Measurements from ENCODE around the gene ATG7. TPM values are rescaled to one million over a fixed set of nuclear protein-coding genes. Genes with fewer than 3 reads are reported as not detected.
A peak's percentile ranks its signal among the peaks of the same experiment; 100 is the strongest.

The ATG7 gene
- total and polyA plus RNA-seq, 2 donors from 2014 or later = 15.3 to 54.9 TPM

- Histone ChIP-seq H3K9ac (ENCODE audit: low read length in 3 of 3) (no peak overlapping the region), H3K36me3 (ENCODE audit: control insufficient read depth in 2 of 3, insufficient read depth in 3 of 3, low read length in 3 of 3) (peaks cover 0 to 9% (median 0%) of the 10 kb centered on the region in 3 donors), H3K4me1 (ENCODE audit: control insufficient read depth in 2 of 3, insufficient read depth in 2 of 3, low read depth in 1 of 3, low read length in 3 of 3) (peaks cover 0 to 18% (median 3%) of the 10 kb centered on the region in 3 donors), H3K4me3 (ENCODE audit: low read length in 3 of 3) (no peak overlapping the region), H3K27ac (ENCODE audit: low read depth in 2 of 2, low read length in 2 of 2) (peak overlapping the region in 1 of 2 donors; percentile 17), H3K27me3 (ENCODE audit: control insufficient read depth, insufficient read depth, low read length) (no peaks in the 10 kb centered on the region), H3K9me3 (ENCODE audit: control insufficient read depth in 2 of 3, insufficient read depth in 1 of 3, low read length in 3 of 3) (no peaks in the 10 kb centered on the region)
- intact Hi-C loops (cut with DNase I) = no loop called here
- no peak for FAIRE-seq
- DNase-seq = peak in 2 of 5 donors; percentile 65 to 79
- TF ChIP-seq CTCF (IDR thresholded peaks at IDR 0.05; ENCODE audit: borderline replicate concordance, extremely low read depth, insufficient read depth) = no peak
Measured at GRCh38 chr3:11553436-11554235, 281.4 kb downstream of the ATG7 start.

- FAIRE-seq (no peak), DNase-seq (no peak)
- intact Hi-C loops (cut with DNase I) = no loop called here
- H3K36me3 ChIP-seq (ENCODE audit: control insufficient read depth in 2 of 3, insufficient read depth in 3 of 3, low read length in 3 of 3) = peaks cover 0 to 9% (median 0%) of the 10 kb centered on the region in 3 donors
- peaks cover 0 to 18% (median 3%) of the 10 kb centered on the region in 3 donors for H3K4me1 ChIP-seq (ENCODE audit: control insufficient read depth in 2 of 3, insufficient read depth in 2 of 3, low read depth in 1 of 3, low read length in 3 of 3)
- no peaks in the 10 kb centered on the region for H3K9me3 ChIP-seq (ENCODE audit: control insufficient read depth in 2 of 3, insufficient read depth in 1 of 3, low read length in 3 of 3)
- no peak overlapping the region for H3K9ac ChIP-seq (ENCODE audit: low read length in 3 of 3)
- no peak overlapping the region for H3K4me3 ChIP-seq (ENCODE audit: low read length in 3 of 3)
- H3K27ac ChIP-seq (ENCODE audit: low read depth in 2 of 2, low read length in 2 of 2) = peak overlapping the region in 1 of 2 donors; percentile 17
- H3K27me3 ChIP-seq (ENCODE audit: control insufficient read depth, insufficient read depth, low read length) = no peaks in the 10 kb centered on the region
- TF ChIP-seq CTCF (IDR thresholded peaks at IDR 0.05; ENCODE audit: borderline replicate concordance, extremely low read depth, insufficient read depth) = no peak
Measured at GRCh38 chr3:11554236-11554610, 282.0 kb downstream of the ATG7 start.

- H3K9ac ChIP-seq (ENCODE audit: low read length in 3 of 3) = no peak overlapping the region
- no peak overlapping the region for H3K27ac ChIP-seq (ENCODE audit: low read depth in 2 of 2, low read length in 2 of 2)
- FAIRE-seq (no peak), DNase-seq (peak in 1 of 5 donors; percentile 57)
- no peak overlapping the region for H3K4me3 ChIP-seq (ENCODE audit: low read length in 3 of 3)
- H3K4me1 ChIP-seq (ENCODE audit: control insufficient read depth in 2 of 3, insufficient read depth in 2 of 3, low read depth in 1 of 3, low read length in 3 of 3) = peaks cover 0 to 18% (median 3%) of the 10 kb centered on the region in 3 donors
- TF ChIP-seq CTCF (IDR thresholded peaks at IDR 0.05; ENCODE audit: borderline replicate concordance, extremely low read depth, insufficient read depth) = no peak
- H3K36me3 ChIP-seq (ENCODE audit: control insufficient read depth in 2 of 3, insufficient read depth in 3 of 3, low read length in 3 of 3) = peaks cover 0 to 9% (median 0%) of the 10 kb centered on the region in 3 donors
- H3K9me3 ChIP-seq (ENCODE audit: control insufficient read depth in 2 of 3, insufficient read depth in 1 of 3, low read length in 3 of 3) = no peaks in the 10 kb centered on the region
- no peaks in the 10 kb centered on the region for H3K27me3 ChIP-seq (ENCODE audit: control insufficient read depth, insufficient read depth, low read length)
- intact Hi-C loops (cut with DNase I) = no loop called here
Measured at GRCh38 chr3:11554666-11555065, 282.5 kb downstream of the ATG7 start.

All from kidney (tissue), 14 donors.